HG03558 (cell line): ENCODE measurements around the gene SLC24A1.
"Not testable (repeated sequence)": the region's sequence is repeated elsewhere in the genome, so short reads cannot be mapped to it uniquely, and the experiment has no call there.

ENCODE experiments used
- ATAC-seq: cut with Tn5 transposase; IDR thresholded peaks from one replicate; pipeline ENCODE4 v1.9.1; 2021; ENCODE audit warnings: moderate number of reproducible peaks; ENCODE audit not compliant: unreplicated experiment; ENCODE audit errors: extremely low read depth

SLC24A1 gene

GRCh38 chr15:65615887-65616286, 5.9 kb upstream of the SLC24A1 start:
- ATAC-seq = not testable (repeated sequence)

GRCh38 chr15:65618560-65619109, 3.1 kb upstream of the SLC24A1 start:
- ATAC-seq = no peak

GRCh38 chr15:65619626-65620290, 2.0 kb upstream of the SLC24A1 start:
- ATAC-seq = no peak

- no peak for ATAC-seq
Measured at GRCh38 chr15:65620833-65621232, 905 bp upstream of the SLC24A1 start.

GRCh38 chr15:65623103-65623502, 1.4 kb downstream of the SLC24A1 start:
- no peak for ATAC-seq

GRCh38 chr15:65626856-65627255, 5.1 kb downstream of the SLC24A1 start:
- no peak for ATAC-seq

- no peak for ATAC-seq
Measured at GRCh38 chr15:65629548-65629947, 7.8 kb downstream of the SLC24A1 start.

- ATAC-seq = peak; percentile 60
Measured at GRCh38 chr15:65630760-65631159, 9.0 kb downstream of the SLC24A1 start.

GRCh38 chr15:65631503-65631902, 9.8 kb downstream of the SLC24A1 start:
- no peak for ATAC-seq

GRCh38 chr15:65632780-65633375, 11.1 kb downstream of the SLC24A1 start:
- no peak for ATAC-seq

GRCh38 chr15:65633752-65634151, 12.0 kb downstream of the SLC24A1 start:
- no peak for ATAC-seq

GRCh38 chr15:65634356-65634755, 12.6 kb downstream of the SLC24A1 start:
- no peak for ATAC-seq

- no peak for ATAC-seq
Measured at GRCh38 chr15:65638109-65638508, 16.4 kb downstream of the SLC24A1 start.

- no peak for ATAC-seq
Measured at GRCh38 chr15:65638681-65639089, 16.9 kb downstream of the SLC24A1 start.

- ATAC-seq = no peak
Measured at GRCh38 chr15:65639509-65639908, 17.8 kb downstream of the SLC24A1 start.

GRCh38 chr15:65641768-65642475, 20.2 kb downstream of the SLC24A1 start:
- ATAC-seq = no peak

- no peak for ATAC-seq
Measured at GRCh38 chr15:65642594-65642993, 20.9 kb downstream of the SLC24A1 start.

GRCh38 chr15:65644282-65644681, 22.5 kb downstream of the SLC24A1 start:
- no peak for ATAC-seq

GRCh38 chr15:65645392-65645791, 23.7 kb downstream of the SLC24A1 start:
- ATAC-seq = no peak

GRCh38 chr15:65646486-65646885, 24.7 kb downstream of the SLC24A1 start:
- ATAC-seq = no peak

GRCh38 chr15:65650312-65651041, 28.7 kb downstream of the SLC24A1 start:
- ATAC-seq = no peak
